Measurements from ENCODE around the gene EFHC2. TPM values are rescaled to one million over a fixed set of nuclear protein-coding genes. Genes with fewer than 3 reads are reported as not detected.

Gene EFHC2
- total and polyA plus RNA-seq, 2 of the 8 experiments (the other 6 are each of a cell fraction or from before 2014, with no cell fraction given): 1.8 to 3.4 TPM

DNA sequence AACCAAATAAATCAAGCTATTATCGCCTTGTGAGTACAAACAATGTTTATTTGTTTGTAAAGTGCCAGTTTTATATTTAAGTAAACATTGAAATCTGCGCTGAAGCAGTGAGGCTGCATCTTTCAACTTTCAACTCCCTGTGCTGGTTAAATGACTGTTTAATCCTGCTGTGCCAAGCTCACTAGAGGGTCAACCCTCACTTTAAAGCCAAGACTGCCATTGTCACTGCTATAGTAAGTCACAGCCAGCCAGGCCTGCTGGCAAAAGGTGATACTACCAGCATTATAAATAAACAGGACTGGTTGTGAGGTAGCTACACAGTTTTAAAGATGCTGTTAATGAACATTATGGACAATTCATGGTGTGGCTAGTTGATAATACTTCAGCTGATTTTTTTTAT lies 34.6 kb downstream of the EFHC2 start (continued):
- TF ChIP-seq, protein P1, sequence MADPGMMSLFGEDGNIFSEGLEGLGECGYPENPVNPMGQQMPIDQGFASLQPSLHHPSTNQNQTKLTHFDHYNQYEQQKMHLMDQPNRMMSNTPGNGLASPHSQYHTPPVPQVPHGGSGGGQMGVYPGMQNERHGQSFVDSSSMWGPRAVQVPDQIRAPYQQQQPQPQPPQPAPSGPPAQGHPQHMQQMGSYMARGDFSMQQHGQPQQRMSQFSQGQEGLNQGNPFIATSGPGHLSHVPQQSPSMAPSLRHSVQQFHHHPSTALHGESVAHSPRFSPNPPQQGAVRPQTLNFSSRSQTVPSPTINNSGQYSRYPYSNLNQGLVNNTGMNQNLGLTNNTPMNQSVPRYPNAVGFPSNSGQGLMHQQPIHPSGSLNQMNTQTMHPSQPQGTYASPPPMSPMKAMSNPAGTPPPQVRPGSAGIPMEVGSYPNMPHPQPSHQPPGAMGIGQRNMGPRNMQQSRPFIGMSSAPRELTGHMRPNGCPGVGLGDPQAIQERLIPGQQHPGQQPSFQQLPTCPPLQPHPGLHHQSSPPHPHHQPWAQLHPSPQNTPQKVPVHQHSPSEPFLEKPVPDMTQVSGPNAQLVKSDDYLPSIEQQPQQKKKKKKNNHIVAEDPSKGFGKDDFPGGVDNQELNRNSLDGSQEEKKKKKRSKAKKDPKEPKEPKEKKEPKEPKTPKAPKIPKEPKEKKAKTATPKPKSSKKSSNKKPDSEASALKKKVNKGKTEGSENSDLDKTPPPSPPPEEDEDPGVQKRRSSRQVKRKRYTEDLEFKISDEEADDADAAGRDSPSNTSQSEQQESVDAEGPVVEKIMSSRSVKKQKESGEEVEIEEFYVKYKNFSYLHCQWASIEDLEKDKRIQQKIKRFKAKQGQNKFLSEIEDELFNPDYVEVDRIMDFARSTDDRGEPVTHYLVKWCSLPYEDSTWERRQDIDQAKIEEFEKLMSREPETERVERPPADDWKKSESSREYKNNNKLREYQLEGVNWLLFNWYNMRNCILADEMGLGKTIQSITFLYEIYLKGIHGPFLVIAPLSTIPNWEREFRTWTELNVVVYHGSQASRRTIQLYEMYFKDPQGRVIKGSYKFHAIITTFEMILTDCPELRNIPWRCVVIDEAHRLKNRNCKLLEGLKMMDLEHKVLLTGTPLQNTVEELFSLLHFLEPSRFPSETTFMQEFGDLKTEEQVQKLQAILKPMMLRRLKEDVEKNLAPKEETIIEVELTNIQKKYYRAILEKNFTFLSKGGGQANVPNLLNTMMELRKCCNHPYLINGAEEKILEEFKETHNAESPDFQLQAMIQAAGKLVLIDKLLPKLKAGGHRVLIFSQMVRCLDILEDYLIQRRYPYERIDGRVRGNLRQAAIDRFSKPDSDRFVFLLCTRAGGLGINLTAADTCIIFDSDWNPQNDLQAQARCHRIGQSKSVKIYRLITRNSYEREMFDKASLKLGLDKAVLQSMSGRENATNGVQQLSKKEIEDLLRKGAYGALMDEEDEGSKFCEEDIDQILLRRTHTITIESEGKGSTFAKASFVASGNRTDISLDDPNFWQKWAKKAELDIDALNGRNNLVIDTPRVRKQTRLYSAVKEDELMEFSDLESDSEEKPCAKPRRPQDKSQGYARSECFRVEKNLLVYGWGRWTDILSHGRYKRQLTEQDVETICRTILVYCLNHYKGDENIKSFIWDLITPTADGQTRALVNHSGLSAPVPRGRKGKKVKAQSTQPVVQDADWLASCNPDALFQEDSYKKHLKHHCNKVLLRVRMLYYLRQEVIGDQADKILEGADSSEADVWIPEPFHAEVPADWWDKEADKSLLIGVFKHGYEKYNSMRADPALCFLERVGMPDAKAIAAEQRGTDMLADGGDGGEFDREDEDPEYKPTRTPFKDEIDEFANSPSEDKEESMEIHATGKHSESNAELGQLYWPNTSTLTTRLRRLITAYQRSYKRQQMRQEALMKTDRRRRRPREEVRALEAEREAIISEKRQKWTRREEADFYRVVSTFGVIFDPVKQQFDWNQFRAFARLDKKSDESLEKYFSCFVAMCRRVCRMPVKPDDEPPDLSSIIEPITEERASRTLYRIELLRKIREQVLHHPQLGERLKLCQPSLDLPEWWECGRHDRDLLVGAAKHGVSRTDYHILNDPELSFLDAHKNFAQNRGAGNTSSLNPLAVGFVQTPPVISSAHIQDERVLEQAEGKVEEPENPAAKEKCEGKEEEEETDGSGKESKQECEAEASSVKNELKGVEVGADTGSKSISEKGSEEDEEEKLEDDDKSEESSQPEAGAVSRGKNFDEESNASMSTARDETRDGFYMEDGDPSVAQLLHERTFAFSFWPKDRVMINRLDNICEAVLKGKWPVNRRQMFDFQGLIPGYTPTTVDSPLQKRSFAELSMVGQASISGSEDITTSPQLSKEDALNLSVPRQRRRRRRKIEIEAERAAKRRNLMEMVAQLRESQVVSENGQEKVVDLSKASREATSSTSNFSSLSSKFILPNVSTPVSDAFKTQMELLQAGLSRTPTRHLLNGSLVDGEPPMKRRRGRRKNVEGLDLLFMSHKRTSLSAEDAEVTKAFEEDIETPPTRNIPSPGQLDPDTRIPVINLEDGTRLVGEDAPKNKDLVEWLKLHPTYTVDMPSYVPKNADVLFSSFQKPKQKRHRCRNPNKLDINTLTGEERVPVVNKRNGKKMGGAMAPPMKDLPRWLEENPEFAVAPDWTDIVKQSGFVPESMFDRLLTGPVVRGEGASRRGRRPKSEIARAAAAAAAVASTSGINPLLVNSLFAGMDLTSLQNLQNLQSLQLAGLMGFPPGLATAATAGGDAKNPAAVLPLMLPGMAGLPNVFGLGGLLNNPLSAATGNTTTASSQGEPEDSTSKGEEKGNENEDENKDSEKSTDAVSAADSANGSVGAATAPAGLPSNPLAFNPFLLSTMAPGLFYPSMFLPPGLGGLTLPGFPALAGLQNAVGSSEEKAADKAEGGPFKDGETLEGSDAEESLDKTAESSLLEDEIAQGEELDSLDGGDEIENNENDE (IDR thresholded peaks at IDR 0.05; ENCODE audit: insufficient replicate concordance, low read length): no peak
- TF ChIP-seq TEAD4 (IDR thresholded peaks at IDR 0.05; ENCODE audit: low read depth, low read length) (no peak), YY1 (IDR thresholded peaks at IDR 0.05; ENCODE audit: low read depth, low read length) (no peak)
